ENCODE data around the gene FGFRL1.

DNA sequence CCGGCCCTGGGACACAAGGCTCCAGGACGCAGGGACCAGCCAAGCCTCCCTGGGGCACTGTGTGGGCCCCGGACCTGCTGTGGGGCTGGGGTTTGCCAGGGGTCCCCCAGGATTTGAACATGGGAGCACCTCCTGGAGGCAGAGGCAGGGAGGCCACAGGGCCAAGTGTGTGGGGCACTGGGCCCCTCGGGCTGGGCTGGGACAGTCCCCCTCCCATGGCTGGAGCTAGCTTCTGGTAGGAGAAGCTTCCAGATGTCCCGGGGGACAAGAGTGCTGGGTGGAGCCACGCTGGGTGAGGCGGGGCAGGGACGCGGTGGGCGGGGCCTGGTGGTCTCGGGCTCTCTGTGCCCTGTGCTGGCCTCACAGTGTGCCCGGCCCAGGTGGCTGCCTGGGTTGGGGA is 18.6 kb downstream of the FGFRL1 start:
- TF ChIP-seq RAD21 (IDR thresholded peaks at IDR 0.05; ENCODE audit: low read depth) (no peak), REST (IDR thresholded peaks at IDR 0.05; ENCODE audit: low read depth) (no peak), EP300 (IDR thresholded peaks at IDR 0.05; ENCODE audit: borderline replicate concordance) (no peak)
